Osteocyte (in vitro differentiated cells): Measurements from ENCODE around the gene CCZ1. TPM values are rescaled to one million over a fixed set of nuclear protein-coding genes. Genes with fewer than 3 reads are reported as not detected.
"Not testable (repeated sequence)": the region's sequence is repeated elsewhere in the genome, so short reads cannot be mapped to it uniquely, and the experiment has no call there.

Source experiments
- DNase-seq: peaks from one replicate; pipeline ENCODE4 v3.0.0; 2021; ENCODE audit warnings: mixed read lengths; ENCODE audit not compliant: unreplicated experiment; ENCODE audit errors: extremely low spot score
- H3K27ac Mint-ChIP-seq: one replicate; pipeline ENCODE4 v1.8.0; 2021; ENCODE audit warnings: mild to moderate bottlenecking, mixed read lengths; ENCODE audit not compliant: unreplicated experiment
- H3K27me3 Mint-ChIP-seq: one replicate; pipeline ENCODE4 v1.8.0; 2021; ENCODE audit warnings: mixed read lengths; ENCODE audit not compliant: unreplicated experiment
- H3K36me3 Mint-ChIP-seq: one replicate; pipeline ENCODE4 v1.8.0; 2021; ENCODE audit warnings: mixed read lengths; ENCODE audit not compliant: unreplicated experiment
- H3K4me1 Mint-ChIP-seq: one replicate; pipeline ENCODE4 v1.8.0; 2021; ENCODE audit warnings: mixed read lengths; ENCODE audit not compliant: unreplicated experiment
- H3K4me3 Mint-ChIP-seq: one replicate; pipeline ENCODE4 v1.8.0; 2021; ENCODE audit warnings: mild to moderate bottlenecking, moderate library complexity, mixed read lengths; ENCODE audit not compliant: unreplicated experiment
- H3K9me3 Mint-ChIP-seq: one replicate; pipeline ENCODE4 v1.8.0; 2021; ENCODE audit warnings: mixed read lengths; ENCODE audit not compliant: unreplicated experiment
- total RNA-seq: library from RNA; stranded (reverse); gene quantifications from 2 replicates; pipeline ENCODE4 v1.2.1, GENCODE V29; 2021

CCZ1 gene
- total RNA-seq, 1 donor from 2014 or later: 90.5 TPM

DNA sequence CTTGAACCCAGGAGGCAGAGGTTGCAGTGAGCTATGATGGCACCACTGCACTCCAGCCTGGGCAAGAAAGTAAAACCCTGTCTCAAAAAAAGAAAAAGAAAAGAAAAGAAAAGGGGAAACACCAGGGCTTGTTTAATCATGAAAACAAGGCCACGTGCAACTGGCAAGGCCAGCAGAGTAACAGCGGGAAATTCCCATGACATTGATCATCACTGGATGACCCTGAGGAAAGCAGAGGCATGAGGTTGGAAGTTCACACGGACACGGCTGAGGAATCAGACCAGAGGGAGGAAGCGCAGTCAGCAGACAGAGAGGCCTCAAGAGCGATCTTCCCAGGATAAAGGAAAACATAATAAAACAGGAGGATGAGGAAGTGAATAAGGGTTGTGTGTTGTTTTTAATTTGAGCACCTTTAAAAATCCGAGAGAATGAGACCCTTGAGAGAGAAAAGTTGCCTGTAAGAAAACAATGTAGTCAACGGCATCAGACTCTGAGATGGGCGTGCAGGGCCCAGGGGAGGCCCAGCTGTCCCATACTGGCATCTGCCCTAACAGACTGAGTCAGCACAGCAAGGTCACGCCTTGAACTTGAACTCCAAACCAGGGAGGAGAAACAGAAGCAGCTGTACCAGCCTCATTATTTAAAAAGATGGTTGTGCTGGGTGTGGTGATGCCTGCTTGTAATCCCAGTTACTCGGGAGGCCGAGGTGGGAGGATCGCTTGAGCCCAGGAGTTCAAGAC is 33.5 kb downstream of the CCZ1 start:
- peak overlapping the region; percentile 85 for H3K27ac Mint-ChIP-seq
- not testable (repeated sequence) for H3K9me3 Mint-ChIP-seq, DNase-seq

DNA sequence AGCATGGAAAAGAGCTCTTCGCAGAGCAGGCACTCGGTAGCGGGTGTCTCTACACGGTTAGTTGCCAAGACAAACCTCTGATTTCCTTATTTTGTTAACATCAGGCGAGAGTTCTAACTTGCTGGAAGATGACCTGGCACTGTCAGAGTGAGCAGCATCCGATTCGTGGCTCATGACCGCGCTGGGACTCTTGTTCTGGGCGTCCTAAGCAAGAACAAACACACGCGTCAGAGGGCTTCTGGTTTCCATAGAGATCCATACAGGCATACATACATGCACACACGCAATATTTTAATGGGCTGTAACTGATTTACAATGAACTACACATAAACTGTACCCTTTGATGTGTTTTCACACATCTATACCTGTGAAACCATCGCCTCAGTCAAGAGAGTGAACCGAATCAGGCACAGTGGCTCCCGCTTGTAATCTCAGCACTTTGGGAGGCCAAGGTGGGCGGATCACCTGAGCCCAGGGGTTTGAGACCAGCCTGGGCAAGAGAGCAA is 36.5 kb downstream of the CCZ1 start:
- H3K4me3 Mint-ChIP-seq, H3K9me3 Mint-ChIP-seq, H3K36me3 Mint-ChIP-seq, DNase-seq, H3K27me3 Mint-ChIP-seq, H3K4me1 Mint-ChIP-seq, H3K27ac Mint-ChIP-seq: not testable (repeated sequence)

More for the DNA sequence above, 33.5 kb downstream of the CCZ1 start:
- not testable (repeated sequence) for H3K27me3 Mint-ChIP-seq, H3K36me3 Mint-ChIP-seq, H3K4me3 Mint-ChIP-seq, H3K4me1 Mint-ChIP-seq

DNA sequence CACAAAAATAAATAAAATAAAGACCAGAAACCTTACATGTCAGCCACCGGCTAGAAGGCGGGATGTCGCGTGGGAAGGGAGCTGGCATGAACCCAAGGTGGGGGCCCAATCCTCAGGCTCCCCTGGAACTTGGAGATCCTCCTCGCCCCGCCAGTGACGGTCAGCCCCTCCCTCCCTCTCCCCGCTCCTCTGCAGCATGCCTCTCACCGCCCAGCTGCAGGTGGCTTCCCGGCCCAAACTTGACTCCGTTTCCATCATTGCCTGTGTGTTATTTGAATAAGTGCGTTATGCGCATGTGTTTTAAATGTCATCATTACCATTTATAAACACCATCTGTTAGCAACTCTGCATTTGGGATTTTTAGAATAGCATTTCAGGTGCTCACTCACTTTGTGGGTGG is 64.7 kb downstream of the CCZ1 start:
- not testable (repeated sequence) for DNase-seq, H3K36me3 Mint-ChIP-seq, H3K4me1 Mint-ChIP-seq, H3K4me3 Mint-ChIP-seq, H3K9me3 Mint-ChIP-seq, H3K27ac Mint-ChIP-seq, H3K27me3 Mint-ChIP-seq

DNA sequence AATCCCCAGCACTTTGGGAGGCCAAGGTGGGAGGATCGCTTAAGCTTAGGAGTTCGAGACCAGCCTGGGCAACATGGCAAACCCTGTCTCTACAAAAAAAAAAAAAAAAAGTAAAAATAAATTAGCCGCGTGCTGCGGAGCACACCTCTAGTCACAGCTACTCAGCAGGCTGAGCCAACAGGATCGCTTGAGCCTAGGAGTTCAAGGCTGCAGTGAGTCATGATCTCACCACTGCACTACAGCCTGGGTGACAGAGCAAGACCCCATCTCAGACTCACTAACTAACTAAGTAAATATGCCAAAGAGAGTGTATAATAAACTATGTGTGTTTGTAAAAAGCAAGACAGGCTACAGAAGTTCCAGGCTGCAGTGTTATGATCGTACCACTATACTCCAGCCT is 65.3 kb downstream of the CCZ1 start:
- not testable (repeated sequence) for H3K27me3 Mint-ChIP-seq, H3K4me3 Mint-ChIP-seq, H3K36me3 Mint-ChIP-seq, H3K9me3 Mint-ChIP-seq, H3K27ac Mint-ChIP-seq, H3K4me1 Mint-ChIP-seq, DNase-seq

DNA sequence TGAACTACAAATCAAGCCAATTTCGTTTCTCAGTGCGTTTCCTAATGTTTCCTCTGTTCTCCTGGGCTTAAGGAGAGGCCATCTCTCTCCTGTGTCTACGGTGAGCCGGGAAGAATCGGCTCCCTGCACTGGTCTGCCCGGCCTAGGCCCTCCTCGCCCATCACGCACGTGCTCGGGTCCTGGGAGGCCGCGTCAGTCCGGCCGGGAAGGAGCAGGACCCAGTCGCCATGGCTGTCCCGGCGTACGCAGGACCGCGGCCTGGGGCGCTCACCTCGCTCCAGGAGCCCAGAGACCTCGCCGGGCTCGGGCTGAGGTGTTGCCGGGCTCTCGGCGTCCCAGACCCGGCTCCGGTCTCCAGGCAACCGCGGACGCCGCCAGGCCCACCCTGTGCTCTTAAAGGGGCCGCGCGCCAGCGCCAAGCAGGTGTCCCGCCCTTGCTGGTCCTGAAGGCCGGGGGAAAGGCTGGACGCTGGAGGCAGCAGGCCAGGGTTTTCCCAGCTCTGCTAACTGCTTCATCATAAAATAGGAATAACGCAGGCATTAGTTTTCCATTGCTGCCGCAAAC is 71.9 kb downstream of the CCZ1 start, which contains the start of gene RSPH10B:
Gene RSPH10B (minus strand): TSS at position 343 of the 565 bp plus-strand sequence. CDS start 3,573 bp downstream, outside the sequence.
- H3K9me3 Mint-ChIP-seq, H3K27ac Mint-ChIP-seq, H3K27me3 Mint-ChIP-seq, H3K4me3 Mint-ChIP-seq, H3K36me3 Mint-ChIP-seq, H3K4me1 Mint-ChIP-seq, DNase-seq: not testable (repeated sequence)

DNA sequence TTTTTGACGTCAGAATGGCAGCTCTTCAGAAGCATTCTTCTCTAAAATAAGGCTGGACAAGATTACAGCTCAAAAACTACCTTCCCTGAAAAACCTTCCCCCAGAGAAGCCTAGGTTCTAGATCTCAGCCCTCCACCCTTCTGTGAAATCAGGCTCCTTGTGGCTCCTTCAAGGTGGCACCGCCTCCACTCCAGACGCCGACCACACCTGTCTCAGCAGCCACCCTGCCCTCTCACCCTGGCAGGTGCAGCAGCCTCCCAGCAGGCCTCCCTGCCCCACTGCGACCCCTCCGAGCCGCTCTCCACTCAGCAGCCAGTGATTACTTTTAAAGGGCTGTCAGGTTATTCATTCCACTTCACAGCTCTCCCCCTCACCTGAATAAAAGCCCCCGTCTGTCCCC is 75.0 kb downstream of the CCZ1 start:
- H3K4me3 Mint-ChIP-seq, H3K36me3 Mint-ChIP-seq: not testable (repeated sequence)

More for the DNA sequence above, 75.0 kb downstream of the CCZ1 start:
- H3K27me3 Mint-ChIP-seq, H3K9me3 Mint-ChIP-seq, H3K27ac Mint-ChIP-seq, H3K4me1 Mint-ChIP-seq, DNase-seq: not testable (repeated sequence)

Other genes with a start within 250 kb of the CCZ1 start
- gene RNF216, start 117.1 kb upstream of the CCZ1 start, total RNA-seq: 51.0 and 51.8 TPM in 2 replicates
- not detected in 2 replicates for gene OCM, start 17.9 kb upstream of the CCZ1 start, total RNA-seq
- not detected in 2 replicates for gene RSPH10B, start 72.0 kb downstream of the CCZ1 start, total RNA-seq
- gene PMS2, start 110.3 kb downstream of the CCZ1 start, total RNA-seq: 21.4 and 26.3 TPM in 2 replicates
- 47.7 and 49.6 TPM in 2 replicates for gene AIMP2, start 110.5 kb downstream of the CCZ1 start, total RNA-seq
- not detected in 2 replicates for gene ANKRD61, start 132.6 kb downstream of the CCZ1 start, total RNA-seq
- gene EIF2AK1, start 160.4 kb downstream of the CCZ1 start, total RNA-seq: 83.1 and 89.7 TPM in 2 replicates
- 14.2 and 14.6 TPM in 2 replicates for gene USP42, start 206.2 kb downstream of the CCZ1 start, total RNA-seq